Endodermal cell (in vitro differentiated cells): Measurements from ENCODE around the gene FXYD3. TPM values are rescaled to one million over a fixed set of nuclear protein-coding genes. Genes with fewer than 3 reads are reported as not detected.

Experiments used
- DNase-seq: peaks from one replicate; pipeline ENCODE4 v3.0.0-alpha.2; 2017
- H3K27ac ChIP-seq: 2 replicates; pipeline ENCODE4 v1.5.1; 2013; ENCODE audit warnings: mild to moderate bottlenecking, low read depth, low read length, moderate library complexity
- H3K27me3 ChIP-seq: 2 replicates; pipeline ENCODE4 v1.6.1; 2013; ENCODE audit warnings: mild to moderate bottlenecking, low read length, moderate library complexity; ENCODE audit not compliant: insufficient read depth, control insufficient read depth, poor library complexity, severe bottlenecking
- H3K36me3 ChIP-seq: 2 replicates; pipeline ENCODE4 v1.7.0; 2013; ENCODE audit warnings: mild to moderate bottlenecking, low read length, moderate library complexity; ENCODE audit not compliant: control insufficient read depth, insufficient read depth
- H3K4me1 ChIP-seq: one replicate; pipeline ENCODE4 v1.7.0; 2013; ENCODE audit warnings: low read length; ENCODE audit not compliant: control insufficient read depth, insufficient read depth
- H3K4me3 ChIP-seq: 2 replicates; pipeline ENCODE4 v1.5.1; 2013; ENCODE audit warnings: mild to moderate bottlenecking, low read length, moderate library complexity
- H3K9ac ChIP-seq: 2 replicates; pipeline ENCODE4 v1.6.1; 2013; ENCODE audit warnings: mild to moderate bottlenecking, low read length, moderate library complexity; ENCODE audit not compliant: poor library complexity, severe bottlenecking; ENCODE audit errors: extremely low read depth
- H3K9me3 ChIP-seq: 2 replicates; pipeline ENCODE4 v1.6.1; 2013; ENCODE audit warnings: mild to moderate bottlenecking, low read length, moderate library complexity; ENCODE audit not compliant: control insufficient read depth
- H3K27ac Mint-ChIP-seq: 2 replicates; pipeline ENCODE4 v1.8.0; 2020; ENCODE audit warnings: mixed read lengths
- H3K27me3 Mint-ChIP-seq: 2 replicates; pipeline ENCODE4 v1.8.0; 2021; ENCODE audit warnings: mild to moderate bottlenecking, mixed read lengths; ENCODE audit not compliant: insufficient read depth
- H3K36me3 Mint-ChIP-seq: 2 replicates; pipeline ENCODE4 v1.8.0; 2020; ENCODE audit warnings: low read depth, mixed read lengths
- H3K4me1 Mint-ChIP-seq: 2 replicates; pipeline ENCODE4 v1.8.0; 2020; ENCODE audit warnings: mixed read lengths
- H3K4me3 Mint-ChIP-seq: 2 replicates; pipeline ENCODE4 v1.8.0; 2020; ENCODE audit warnings: mild to moderate bottlenecking, moderate library complexity, mixed read lengths
- H3K9me3 Mint-ChIP-seq: 2 replicates; pipeline ENCODE4 v1.8.0; 2020; ENCODE audit warnings: mild to moderate bottlenecking, mixed read lengths
- CTCF ChIP-seq: fragments of 200-600 bp; sonication (generic); conservative IDR thresholded peaks from 2 replicates; pipeline ENCODE4 v1.5.0; 2021; ENCODE audit warnings: antibody characterized with exemption, mild to moderate bottlenecking
- WGBS, 2 experiments: methylation state at CpG; one replicate each; pipeline versions ENCODE4 v1.1.5 to v1.1.7; 2013; ENCODE audit warnings: missing lambda C conversion rate in 2 of 2, mixed read lengths in 1 of 2; ENCODE audit not compliant: insufficient coverage in 1 of 2, insufficient read length in 1 of 2; 5-methylcytosine and 5-hydroxymethylcytosine counted together
- total RNA-seq, 2 donors: library from RNA; stranded (reverse); fragmentation: NEBNext Ultra II Directional in 1 of 2; extraction: Animal tissue kit (Norgen Biotek cat#: 25700) in 1 of 2; gene quantifications; 2 replicates in 1 of 2; 3 replicates in 1 of 2; pipeline ENCODE4 v1.2.1, GENCODE V29; 2021

Gene FXYD3
- total RNA-seq, 2 donors from 2014 or later: not detected

GRCh38 chr19:35068941-35069634 lies 46.5 kb upstream of the FXYD3 start:
- Histone ChIP-seq H3K4me3 (no peak overlapping the region), H3K9ac (no peak overlapping the region), H3K36me3 (no peaks in the 10 kb centered on the region), H3K27me3 (no peaks in the 10 kb centered on the region), H3K4me1 (no peaks in the 10 kb centered on the region), H3K9me3 (peaks cover 7% of the 10 kb centered on the region), H3K27ac (no peak overlapping the region)
- TF ChIP-seq CTCF: no peak
- peaks cover 5% of the 10 kb centered on the region for H3K9me3 Mint-ChIP-seq
- H3K4me3 Mint-ChIP-seq: peak overlapping the region; percentile 6
- H3K36me3 Mint-ChIP-seq: no peaks in the 10 kb centered on the region
- peaks cover 7% of the 10 kb centered on the region for H3K4me1 Mint-ChIP-seq
- no peak for DNase-seq
- H3K27ac Mint-ChIP-seq: peak overlapping the region; percentile 94
- WGBS, 2 experiments: 77 to 79% methylated on average over 7 to 10 of the region's 10 CpGs
- peaks cover 2% of the 10 kb centered on the region for H3K27me3 Mint-ChIP-seq

GRCh38 chr19:35069696-35070095 lies 45.9 kb upstream of the FXYD3 start:
- no peak overlapping the region for H3K27ac ChIP-seq
- no peaks in the 10 kb centered on the region for H3K4me1 ChIP-seq
- WGBS, 2 experiments: 100% methylated on average over 1 of the region's 1 CpG
- H3K9ac ChIP-seq: no peak overlapping the region
- no peak overlapping the region for H3K4me3 Mint-ChIP-seq
- no peak overlapping the region for H3K4me3 ChIP-seq
- no peaks in the 10 kb centered on the region for H3K27me3 Mint-ChIP-seq
- H3K27ac Mint-ChIP-seq: no peak overlapping the region
- no peaks in the 10 kb centered on the region for H3K27me3 ChIP-seq
- H3K9me3 Mint-ChIP-seq: peaks cover 5% of the 10 kb centered on the region
- H3K4me1 Mint-ChIP-seq: peaks cover 7% of the 10 kb centered on the region
- H3K9me3 ChIP-seq: peaks cover 7% of the 10 kb centered on the region
- no peaks in the 10 kb centered on the region for H3K36me3 Mint-ChIP-seq
- H3K36me3 ChIP-seq: no peaks in the 10 kb centered on the region
- TF ChIP-seq CTCF: no peak
- no peak for DNase-seq

GRCh38 chr19:35070471-35070870 lies 45.2 kb upstream of the FXYD3 start:
- Histone ChIP-seq H3K9me3 (peaks cover 7% of the 10 kb centered on the region), H3K27ac (no peak overlapping the region), H3K4me3 (no peak overlapping the region), H3K27me3 (no peaks in the 10 kb centered on the region), H3K4me1 (no peaks in the 10 kb centered on the region), H3K9ac (no peak overlapping the region), H3K36me3 (no peaks in the 10 kb centered on the region)
- Mint-ChIP-seq H3K9me3 (peaks cover 5% of the 10 kb centered on the region), H3K4me1 (peaks cover 7% of the 10 kb centered on the region), H3K27ac (no peak overlapping the region), H3K4me3 (no peak overlapping the region), H3K36me3 (no peaks in the 10 kb centered on the region), H3K27me3 (no peaks in the 10 kb centered on the region)
- 90 to 91% methylated on average over 3 of the region's 3 CpGs for WGBS, 2 experiments
- no peak for TF ChIP-seq CTCF
- DNase-seq: no peak
